Thymus (tissue), 11 donors: Measurements from ENCODE around the gene AMPD3. TPM values are rescaled to one million over a fixed set of nuclear protein-coding genes. Genes with fewer than 3 reads are reported as not detected.

Source experiments
- DNase-seq, 9 donors: peaks; one replicate each; pipeline ENCODE4 v3.0.0-alpha.2; 2013; ENCODE audit warnings: low spot score in 9 of 9, low read depth in 6 of 9, missing footprints in 1 of 9
- H3K27ac ChIP-seq, 2 donors: one replicate each; pipeline ENCODE4 v1.5.1; 2013; ENCODE audit warnings: control low read depth in 1 of 2, low read depth in 1 of 2, low read length in 1 of 2, mild to moderate bottlenecking in 1 of 2, moderate library complexity in 1 of 2
- H3K27me3 ChIP-seq, 2 donors: one replicate each; pipeline ENCODE4 v1.5.1; 2013; ENCODE audit warnings: low read length in 1 of 2; ENCODE audit not compliant: control insufficient read depth in 2 of 2, insufficient read depth in 1 of 2
- H3K36me3 ChIP-seq, 2 donors: one replicate each; pipeline ENCODE4 v1.5.1; 2013; ENCODE audit warnings: low read length in 1 of 2, mild to moderate bottlenecking in 1 of 2, moderate library complexity in 1 of 2; ENCODE audit not compliant: control insufficient read depth in 2 of 2, insufficient read depth in 2 of 2
- H3K4me1 ChIP-seq, 2 donors: one replicate each; pipeline ENCODE4 v1.5.1; 2013; ENCODE audit warnings: low read length in 2 of 2; ENCODE audit not compliant: control insufficient read depth in 2 of 2, insufficient read depth in 2 of 2
- H3K4me3 ChIP-seq, 2 donors: one replicate each; pipeline ENCODE4 v1.5.1; 2013; ENCODE audit warnings: low read length in 2 of 2, control low read depth in 1 of 2, mild to moderate bottlenecking in 1 of 2
- H3K9me3 ChIP-seq, 2 donors: one replicate each; pipeline ENCODE4 v1.5.1; 2013; ENCODE audit warnings: low read length in 1 of 2, mild to moderate bottlenecking in 1 of 2; ENCODE audit not compliant: control insufficient read depth in 2 of 2, insufficient read depth in 1 of 2
- WGBS: extraction: QIAGEN DNeasy Blood & Tissue Kit; methylation state at CpG from one replicate; pipeline ENCODE4 v1.1.7; 2013; 5-methylcytosine and 5-hydroxymethylcytosine counted together
- polyA plus RNA-seq: library from polyadenylated mRNA; stranded (reverse); fragments of 200-250 nt; gene quantifications from one replicate; pipeline ENCODE4 v1.2.3, GENCODE V29; 2013
- total RNA-seq: library from RNA; stranded (reverse); fragments of 120-200 nt; gene quantifications from one replicate; pipeline ENCODE4 v1.2.4, GENCODE V29; 2013
- donor health status: healthy.

The AMPD3 gene
- total and polyA plus RNA-seq, 2 donors, result 13.1 to 13.6 TPM

DNA sequence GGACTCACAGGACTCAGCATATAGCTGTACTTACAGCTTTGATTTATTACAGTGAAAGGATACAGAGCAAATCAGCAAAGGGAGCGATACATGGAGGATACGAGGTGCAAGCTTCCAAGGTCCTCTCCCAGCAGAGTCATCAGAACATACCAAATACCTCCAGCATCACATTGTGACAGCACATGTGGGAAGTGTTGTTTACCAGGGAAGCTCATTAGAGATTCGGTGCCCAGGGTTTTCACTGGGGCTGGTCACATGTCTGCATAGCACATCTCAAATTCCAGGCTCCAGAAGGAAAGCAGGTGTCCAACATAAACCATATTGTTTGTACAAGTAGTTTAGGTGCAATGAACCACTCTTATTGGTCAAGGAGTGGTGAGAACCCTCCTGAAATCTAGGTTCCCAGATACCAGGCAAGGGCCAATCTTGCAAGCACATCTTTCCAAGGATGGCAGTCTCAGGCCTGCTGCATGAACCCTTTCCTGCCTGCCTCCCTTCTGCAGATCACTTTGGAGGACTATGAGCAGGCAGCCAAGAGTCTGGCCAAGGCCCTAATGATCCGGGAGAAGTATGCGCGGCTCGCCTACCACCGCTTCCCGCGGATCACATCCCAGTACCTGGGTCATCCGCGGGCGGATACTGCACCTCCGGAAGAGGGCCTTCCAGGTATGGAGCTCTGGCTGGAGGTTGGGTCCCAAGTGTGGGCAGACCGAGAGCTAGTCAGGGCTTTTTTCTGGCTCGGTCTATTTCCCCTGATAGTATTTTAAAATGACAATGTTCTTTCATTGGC is 26.7 kb downstream of the AMPD3 start:
- Histone ChIP-seq H3K9me3 (no peaks in the 10 kb centered on the region), H3K4me3 (no peak overlapping the region), H3K27ac (no peak overlapping the region), H3K4me1 (peaks cover 0 to 9% of the 10 kb centered on the region in 2 donors), H3K36me3 (peaks cover 52 to 59% of the 10 kb centered on the region in 2 donors), H3K27me3 (no peaks in the 10 kb centered on the region)
- WGBS, result 94% methylated on average over 16 of the region's 16 CpGs
- DNase-seq, result no peak

GRCh38 chr11:10483174-10483573 is 28.1 kb downstream of the AMPD3 start:
- peaks cover 53 to 68% of the 10 kb centered on the region in 2 donors for H3K36me3 ChIP-seq
- no peaks in the 10 kb centered on the region for H3K9me3 ChIP-seq
- no peaks in the 10 kb centered on the region for H3K27me3 ChIP-seq
- 100% methylated on average over 1 of the region's 1 CpG for WGBS
- peaks cover 0 to 13% of the 10 kb centered on the region in 2 donors for H3K4me1 ChIP-seq
- H3K27ac ChIP-seq, result no peak overlapping the region
- no peak for DNase-seq
- no peak overlapping the region for H3K4me3 ChIP-seq

DNA sequence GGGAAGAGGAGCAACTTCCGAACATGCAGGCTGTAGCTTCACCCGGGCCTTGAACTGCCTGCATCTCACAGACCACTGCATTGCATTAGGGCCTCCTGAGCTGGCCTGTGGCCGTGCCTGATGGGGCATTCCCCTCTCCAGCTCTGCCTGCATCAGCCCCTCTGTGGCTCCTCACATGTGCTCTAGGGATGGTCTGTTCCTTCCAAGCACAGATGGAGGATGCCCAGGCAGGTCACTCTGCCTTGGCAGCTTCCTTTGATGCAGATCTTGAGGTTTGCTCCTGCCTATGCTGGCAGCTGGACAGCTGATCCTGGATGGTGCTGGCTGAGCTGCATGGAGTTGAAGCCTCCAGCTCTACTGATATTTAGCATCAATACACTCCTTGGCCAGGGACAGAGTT is 28.5 kb downstream of the AMPD3 start:
- no peak for DNase-seq
- 62% methylated on average over 3 of the region's 3 CpGs for WGBS
- H3K9me3 ChIP-seq, result no peaks in the 10 kb centered on the region
- no peaks in the 10 kb centered on the region for H3K27me3 ChIP-seq
- no peak overlapping the region for H3K27ac ChIP-seq
- peaks cover 0 to 17% of the 10 kb centered on the region in 2 donors for H3K4me1 ChIP-seq
- H3K4me3 ChIP-seq, result no peak overlapping the region
- peaks cover 50 to 69% of the 10 kb centered on the region in 2 donors for H3K36me3 ChIP-seq

- 91% methylated on average over 16 of the region's 16 CpGs for WGBS
- no peaks in the 10 kb centered on the region for H3K27me3 ChIP-seq
- no peak overlapping the region for H3K27ac ChIP-seq
- no peak overlapping the region for H3K4me3 ChIP-seq
- DNase-seq, result no peak
- H3K9me3 ChIP-seq, result no peaks in the 10 kb centered on the region
- H3K4me1 ChIP-seq, result peaks cover 0 to 18% of the 10 kb centered on the region in 2 donors
- H3K36me3 ChIP-seq, result peaks cover 50 to 74% of the 10 kb centered on the region in 2 donors
These were observed 29.6 kb downstream of the AMPD3 start for GRCh38 chr11:10484461-10485180.

DNA sequence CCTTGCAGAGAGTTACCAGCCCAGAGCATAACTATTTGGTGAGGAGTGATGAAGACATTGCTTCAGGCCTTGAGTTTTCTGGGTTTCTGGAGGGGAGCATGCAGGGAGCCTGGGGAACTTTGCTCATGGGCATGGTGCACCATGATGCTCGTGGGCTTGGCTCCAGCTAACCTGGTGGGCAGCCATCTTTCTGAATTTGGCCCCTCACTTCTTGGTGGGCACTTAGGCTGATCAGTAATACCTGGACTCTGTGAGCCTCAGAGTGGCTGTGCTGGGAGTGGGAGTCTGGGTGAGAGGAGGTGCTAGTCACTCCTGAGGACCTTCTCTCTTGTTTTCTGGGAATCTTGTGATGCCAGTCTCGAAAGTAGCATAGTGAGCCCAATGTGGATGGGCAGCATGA is 30.6 kb downstream of the AMPD3 start:
- H3K36me3 ChIP-seq, result peaks cover 53 to 73% of the 10 kb centered on the region in 2 donors
- no peak for DNase-seq
- H3K4me1 ChIP-seq, result peaks cover 0 to 18% of the 10 kb centered on the region in 2 donors
- no peaks in the 10 kb centered on the region for H3K27me3 ChIP-seq
- H3K27ac ChIP-seq, result no peak overlapping the region
- no peak overlapping the region for H3K4me3 ChIP-seq
- H3K9me3 ChIP-seq, result no peaks in the 10 kb centered on the region
- WGBS, result 49% methylated on average over 2 of the region's 2 CpGs

DNA sequence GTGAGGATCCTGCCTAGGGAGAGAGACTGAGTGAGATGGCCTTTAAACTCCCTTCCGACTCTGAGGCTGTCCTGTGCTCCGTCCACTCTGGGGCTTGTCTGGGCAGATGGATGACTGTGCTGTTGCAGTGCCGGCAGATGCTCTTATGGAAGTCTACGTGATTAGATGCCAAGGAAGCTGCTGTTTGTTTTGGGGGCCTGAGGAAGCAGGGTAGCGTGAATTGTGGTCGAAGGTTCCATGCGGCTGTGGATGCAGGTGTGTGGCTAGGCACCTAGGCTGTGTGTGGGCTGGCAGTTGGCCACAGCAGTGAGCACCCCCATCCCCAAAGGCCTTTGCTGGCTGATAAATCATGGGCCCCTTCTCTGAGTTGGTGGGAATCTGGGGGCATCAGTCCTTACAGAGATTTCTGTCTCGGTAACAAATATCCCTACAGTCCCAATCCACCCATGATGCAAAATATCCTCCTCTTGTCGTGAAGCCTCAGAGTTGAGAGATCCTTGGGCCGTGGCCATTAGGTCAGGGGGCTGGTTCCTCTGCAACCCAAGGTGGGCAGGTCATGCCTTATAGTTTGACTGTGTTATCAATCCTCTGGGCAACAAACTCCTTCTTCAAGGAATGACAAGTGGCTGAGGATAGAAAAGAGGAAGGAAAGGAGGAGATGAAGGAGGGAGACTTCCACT is 31.2 kb downstream of the AMPD3 start:
- no peak for DNase-seq
- 82% methylated on average over 10 of the region's 10 CpGs for WGBS
- Histone ChIP-seq H3K36me3 (peaks cover 53 to 70% of the 10 kb centered on the region in 2 donors), H3K4me3 (no peak overlapping the region), H3K4me1 (peaks cover 0 to 18% of the 10 kb centered on the region in 2 donors), H3K9me3 (no peaks in the 10 kb centered on the region), H3K27me3 (no peaks in the 10 kb centered on the region), H3K27ac (no peak overlapping the region)

- 98% methylated on average over 16 of the region's 16 CpGs for WGBS
- Histone ChIP-seq H3K27me3 (no peaks in the 10 kb centered on the region), H3K36me3 (peaks cover 55 to 64% of the 10 kb centered on the region in 2 donors), H3K9me3 (no peaks in the 10 kb centered on the region), H3K4me3 (no peak overlapping the region), H3K27ac (no peak overlapping the region), H3K4me1 (peaks cover 0 to 18% of the 10 kb centered on the region in 2 donors)
- no peak for DNase-seq
These were observed 32.1 kb downstream of the AMPD3 start for GRCh38 chr11:10487002-10487647.

GRCh38 chr11:10488121-10488933 is 33.3 kb downstream of the AMPD3 start:
- Histone ChIP-seq H3K27ac (peak overlapping the region in 1 of 2 donors; percentile 8), H3K27me3 (no peaks in the 10 kb centered on the region), H3K4me3 (no peak overlapping the region), H3K4me1 (peaks cover 0 to 18% of the 10 kb centered on the region in 2 donors), H3K36me3 (peaks cover 63 to 69% of the 10 kb centered on the region in 2 donors), H3K9me3 (no peaks in the 10 kb centered on the region)
- 90% methylated on average over 13 of the region's 13 CpGs for WGBS
- DNase-seq, result peak in 2 of 9 donors; percentile 8 to 22
